Endothelial cell of umbilical vein (primary cell): Measurements from ENCODE around the gene PPP2R3B. TPM values are rescaled to one million over a fixed set of nuclear protein-coding genes. Genes with fewer than 3 reads are reported as not detected.

Experiments used
- BruUV-seq: library from RNA; stranded (reverse); fragments of 400-500 nt; replicated peaks from 2 replicates; lab custom pipeline; 2021; lab: Mats Ljungman, UMichigan
- CTCF ChIA-PET: fragments of 300-600, 350-600 bp; sonication (Branson Sonifier 250); formaldehyde crosslinking; loops from one replicate; lab custom pipeline; 2021; ENCODE audit warnings: antibody characterized with exemption, inconsistent platforms; lab: Charles Lee
- POLR2A ChIA-PET: fragments of 300-600, 350-600 bp; sonication (Branson Sonifier 250); formaldehyde crosslinking; loops from one replicate; lab custom pipeline; 2021; ENCODE audit warnings: antibody characterized with exemption, inconsistent platforms; lab: Charles Lee
- DNase-seq: peaks from one replicate; pipeline ENCODE4 v3.0.0-alpha.2; 2011; ENCODE audit warnings: low read depth, low spot score
- FAIRE-seq: peaks from 2 replicates; lab custom pipeline; 2011; peaks lifted over from hg19 to GRCh38; lab: Jason Lieb, UNC
- H2AFZ ChIP-seq: 2 replicates; pipeline ENCODE4 v1.6.0; 2012; ENCODE audit warnings: low read depth, low read length, control low read depth, inconsistent platforms
- H3K27ac ChIP-seq: 2 replicates; pipeline ENCODE4 v1.5.1; 2011; ENCODE audit warnings: low read depth, mild to moderate bottlenecking, control low read depth, low read length, moderate library complexity; ENCODE audit not compliant: insufficient read depth
- H3K27me3 ChIP-seq, 2 experiments: 2 replicates each; pipeline versions ENCODE4 v1.6.0 to v1.6.1; 2011; ENCODE audit warnings: low read length in 2 of 2, mixed read lengths in 1 of 2; ENCODE audit not compliant: control insufficient read depth in 2 of 2, insufficient read depth in 2 of 2
- H3K36me3 ChIP-seq, 2 experiments: 2 replicates in 1 of 2; 3 replicates in 1 of 2; pipeline ENCODE4 v1.5.1; 2011; ENCODE audit warnings: low read length in 2 of 2, mild to moderate bottlenecking in 1 of 2, moderate library complexity in 1 of 2; ENCODE audit not compliant: control insufficient read depth in 2 of 2, insufficient read depth in 2 of 2; ENCODE audit errors: extremely low read depth in 1 of 2
- H3K4me1 ChIP-seq: 3 replicates; pipeline ENCODE4 v1.5.1; 2011; ENCODE audit warnings: mild to moderate bottlenecking, low read length; ENCODE audit not compliant: control insufficient read depth, insufficient read depth; ENCODE audit errors: extremely low read depth
- H3K4me2 ChIP-seq: 2 replicates; pipeline ENCODE4 v1.6.1; 2011; ENCODE audit warnings: low read length, control low read depth, mixed read lengths; ENCODE audit not compliant: insufficient read depth
- H3K4me3 ChIP-seq, 3 experiments: fragments of 200-600 bp in 1 of 3; sonication (generic), shearing (Covaris generic) in 1 of 3; replicated peaks in 1 of 3; 2 replicates each; pipeline ENCODE4 v1.5.1; 2011 to 2016; ENCODE audit warnings: control low read depth in 3 of 3, low read length in 3 of 3, mild to moderate bottlenecking in 2 of 3, inconsistent platforms in 1 of 3, low read depth in 1 of 3, moderate library complexity in 1 of 3; ENCODE audit not compliant: insufficient read depth in 1 of 3
- H3K79me2 ChIP-seq: 2 replicates; pipeline ENCODE4 v1.6.0; 2012; ENCODE audit warnings: low read length, inconsistent platforms; ENCODE audit not compliant: control insufficient read depth, insufficient read depth
- H3K9ac ChIP-seq: replicated peaks from 2 replicates; pipeline ENCODE3; 2011; ENCODE audit warnings: low read length, control low read depth; ENCODE audit not compliant: insufficient read depth; ENCODE audit errors: extremely low read depth
- H3K9me1 ChIP-seq: replicated peaks from 3 replicates; pipeline ENCODE4 v1.6.0; 2011; ENCODE audit warnings: mild to moderate bottlenecking, low read length; ENCODE audit not compliant: control insufficient read depth, insufficient read depth; ENCODE audit errors: extremely low read depth
- H3K9me3 ChIP-seq: replicated peaks from 2 replicates; pipeline ENCODE4 v1.5.1; 2012; ENCODE audit warnings: low read length, inconsistent platforms; ENCODE audit not compliant: control insufficient read depth, insufficient read depth
- H4K20me1 ChIP-seq: replicated peaks from 2 replicates; pipeline ENCODE3; 2011; ENCODE audit warnings: mild to moderate bottlenecking, low read length; ENCODE audit not compliant: control insufficient read depth, insufficient read depth; ENCODE audit errors: extremely low read depth
- CTCF ChIP-seq, 2 donors: IDR thresholded peaks; 1 replicate in 1 of 2; 2 replicates in 1 of 2; pipeline ENCODE4 v1.5.1; 2011; ENCODE audit warnings: low read length in 2 of 2, mild to moderate bottlenecking in 2 of 2, moderate library complexity in 2 of 2, control low read depth in 1 of 2, inconsistent platforms in 1 of 2, low read depth in 1 of 2; ENCODE audit not compliant: insufficient read depth in 1 of 2; ENCODE audit errors: extremely low read depth in 1 of 2
- EZH2 ChIP-seq: IDR thresholded peaks from 2 replicates; pipeline ENCODE4 v1.6.1; 2012; ENCODE audit warnings: borderline replicate concordance, low read depth, mild to moderate bottlenecking, moderate library complexity, low read length, inconsistent platforms; ENCODE audit not compliant: severe bottlenecking
- FOS ChIP-seq: IDR thresholded peaks from 2 replicates; pipeline ENCODE4 v1.6.1; 2011; ENCODE audit warnings: mild to moderate bottlenecking, low read length, moderate library complexity, borderline replicate concordance; ENCODE audit not compliant: insufficient read depth
- GATA2 ChIP-seq: IDR thresholded peaks from 2 replicates; pipeline ENCODE4 v1.7.0; 2011; ENCODE audit warnings: low read depth, mild to moderate bottlenecking, moderate library complexity, mixed read lengths, low read length; ENCODE audit not compliant: insufficient read length, insufficient read depth
- JUN ChIP-seq: IDR thresholded peaks from 2 replicates; pipeline ENCODE4 v1.6.1; 2011; ENCODE audit warnings: borderline replicate concordance, low read depth; ENCODE audit not compliant: insufficient read length, insufficient read depth
- MAX ChIP-seq: IDR thresholded peaks from 2 replicates; pipeline ENCODE4 v1.6.1; 2011; ENCODE audit not compliant: insufficient read depth, insufficient read length
- MYC ChIP-seq: IDR thresholded peaks from one replicate; pipeline ENCODE4 v1.6.1; 2011; ENCODE audit warnings: mild to moderate bottlenecking, low read depth, low read length
- POLR2A ChIP-seq: IDR thresholded peaks from 2 replicates; pipeline ENCODE4 v1.6.1; 2012; ENCODE audit warnings: low read depth, mild to moderate bottlenecking, control low read depth, low read length
- POLR2AphosphoS5 ChIP-seq: IDR thresholded peaks from 2 replicates; pipeline ENCODE4 v1.6.1; 2012; ENCODE audit warnings: low read depth, mild to moderate bottlenecking, control low read depth, low read length, moderate library complexity; ENCODE audit not compliant: insufficient read depth
- dilution Hi-C: fragments of 300-500 bp; cut with MboI; formaldehyde crosslinking; loops from one replicate; pipeline ENCODE4 v1.15.0; 2019; ENCODE audit warnings: low sequenced_read_pairs; ENCODE audit not compliant: extremely low pct_ligation_motif_present
- intact Hi-C: fragments of 100-400 bp; cut with micrococcal nuclease; formaldehyde crosslinking; loops from one replicate; pipeline ENCODE4 v1.10.0; 2022
- polyA plus RNA-seq, 4 experiments: library from polyadenylated mRNA; depleted of rRNA in 3 of 4; stranded (reverse) in 3 of 4; unstranded in 1 of 4; fragments of >200 nt; gene quantifications; 2 replicates each; pipeline versions ENCODE4 v1.2.1 to v1.2.3, GENCODE V29; 2011 to 2012; ENCODE audit warnings: missing spikeins in 1 of 4
- total RNA-seq: library from RNA; stranded (reverse); gene quantifications from 2 replicates; pipeline ENCODE4 v1.2.3, GENCODE V29; 2021

Gene PPP2R3B
- total and polyA plus RNA-seq, 2 donors (not counting 3 experiments of a cell fraction or from before 2014, with no cell fraction given), result 19.1 to 33.6 TPM

- H2AFZ ChIP-seq, result peak overlapping the region; percentile 50
- H3K9me1 ChIP-seq, result no peaks in the 10 kb centered on the region
- peak overlapping the region; percentile 73 for H3K4me2 ChIP-seq
- intact Hi-C loops (loop anchor here (1.0 kb wide), 1 partner anchor 1073 kb away; the partner anchor contains the start of gene SLC25A6), dilution Hi-C loops (no loop called here)
- peak overlapping the region; percentile 66 to 89 (median 75) for H3K4me3 ChIP-seq
- H3K27ac ChIP-seq, result peak overlapping the region; percentile 84
- ChIA-PET CTCF (no interaction called here), POLR2A (no interaction called here)
- H3K27me3 ChIP-seq, result no peaks in the 10 kb centered on the region
- no TSS peak for BruUV-seq
- no peaks in the 10 kb centered on the region for H3K9me3 ChIP-seq
- TF ChIP-seq CTCF (IDR thresholded peaks at IDR 0.05; ENCODE audit: extremely low read depth in 1 of 2, insufficient read depth in 1 of 2, low read depth in 1 of 2, low read length in 2 of 2), result no peak
- no peak for DNase-seq
- FAIRE-seq, result no peak
- H3K79me2 ChIP-seq, result peaks cover 19% of the 10 kb centered on the region
- no peaks in the 10 kb centered on the region for H4K20me1 ChIP-seq
- peaks cover 2% of the 10 kb centered on the region in 2 experiments for H3K36me3 ChIP-seq
- H3K9ac ChIP-seq, result peak overlapping the region; percentile 92
- H3K4me1 ChIP-seq, result peaks cover 5% of the 10 kb centered on the region
These were observed 67.1 kb downstream of the PPP2R3B start for GRCh38 chrX:319579-320125.

GRCh38 chrX:318739-319578, 67.7 kb downstream of the PPP2R3B start, which contains the start of gene GTPBP6:
Gene GTPBP6 (minus strand): TSS chrX:318796. CDS start chrX:318787, 9 bp downstream.
- H3K79me2 ChIP-seq, result peaks cover 19% of the 10 kb centered on the region
- intact Hi-C loops (loop anchor here (1.0 kb wide), 4 partner anchors 36 to 1073 kb away; partner anchors contain the start of gene SLC25A6), dilution Hi-C loops (no loop called here)
- TSS peak; percentile 58 for BruUV-seq
- peak within 1 kb of the TSS; percentile 73 for H3K4me2 ChIP-seq
- H3K36me3 ChIP-seq, result peaks cover 3 to 4% of the 10 kb centered on the region in 2 experiments
- H3K9ac ChIP-seq, result peak within 1 kb of the TSS; percentile 92
- H4K20me1 ChIP-seq, result no peaks in the 10 kb centered on the region
- peaks cover 5% of the 10 kb centered on the region for H3K4me1 ChIP-seq
- ChIA-PET POLR2A (no interaction called here), CTCF (no interaction called here)
- DNase-seq (peak; percentile 100), FAIRE-seq (no peak)
- peak within 1 kb of the TSS; percentile 81 for H2AFZ ChIP-seq
- no peaks in the 10 kb centered on the region for H3K9me1 ChIP-seq
- H3K9me3 ChIP-seq, result no peaks in the 10 kb centered on the region
- no peak for TF ChIP-seq FOS
- TF ChIP-seq MYC, result peak; percentile 7
- peak in 1 of 2 donors; percentile 20 for TF ChIP-seq CTCF (IDR thresholded peaks at IDR 0.05; ENCODE audit: extremely low read depth in 1 of 2, insufficient read depth in 1 of 2, low read depth in 1 of 2, low read length in 2 of 2)
- TF ChIP-seq POLR2A, result peak; percentile 78
- peak; percentile 78 for TF ChIP-seq POLR2AphosphoS5
- TF ChIP-seq GATA2, result no peak
- TF ChIP-seq JUN, result no peak
- peak; percentile 100 for TF ChIP-seq MAX
- no peak for TF ChIP-seq EZH2
- H3K27me3 ChIP-seq, result no peaks in the 10 kb centered on the region
- peak within 1 kb of the TSS; percentile 84 for H3K27ac ChIP-seq
- peak within 1 kb of the TSS; percentile 66 to 89 (median 84) for H3K4me3 ChIP-seq
